NCI-H187 treated with DMSO at 0.1 percent for 48 hours (cell line): ENCODE data around the gene TMA7.
A peak's percentile ranks its signal among the peaks of the same experiment; 100 is the strongest.
"Not testable (repeated sequence)": the region's sequence is repeated elsewhere in the genome, so short reads cannot be mapped to it uniquely, and the experiment has no call there.

Experiments
- DNase-seq: peaks from one replicate; lab custom pipeline; 2025; lab: John Stamatoyannopoulos, UW

Gene TMA7

DNA sequence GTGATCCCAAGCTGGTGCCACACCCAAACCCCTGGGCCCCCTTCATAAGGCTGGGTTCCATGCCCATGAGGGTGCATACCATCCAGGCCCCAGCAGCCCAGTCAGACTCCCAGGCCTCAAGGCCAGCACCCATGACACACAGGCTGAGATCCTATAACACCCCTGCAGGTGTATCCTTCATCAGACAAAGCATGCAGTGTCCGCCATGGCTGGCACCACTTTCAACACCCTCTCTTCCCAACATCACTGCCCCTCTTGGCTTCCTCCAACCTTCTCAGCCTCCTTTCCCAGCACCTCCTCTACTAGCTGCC lies 3.6 kb upstream of the TMA7 start:
- DNase-seq, result no peak

DNA sequence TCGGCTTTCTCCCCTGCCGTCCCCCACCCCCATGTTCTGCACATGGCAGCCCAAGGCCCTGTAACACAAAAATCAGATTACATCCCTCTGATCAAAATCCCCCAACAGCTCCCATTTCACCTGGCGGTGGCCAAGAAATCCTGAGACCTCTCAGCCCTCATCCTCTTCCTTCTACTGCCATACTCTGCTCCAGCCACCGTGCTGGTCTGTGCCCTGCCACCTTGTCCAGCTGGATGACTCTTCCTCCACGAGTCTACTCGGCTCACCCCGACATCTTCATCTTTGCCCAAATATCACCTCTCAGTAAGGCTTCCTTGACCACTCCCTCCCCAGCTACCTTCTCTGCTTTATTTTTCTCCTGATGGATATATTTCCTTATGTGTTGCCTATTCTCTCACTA lies 3.2 kb upstream of the TMA7 start:
- no peak for DNase-seq

- no peak for DNase-seq
Observed at GRCh38 chr3:48437812-48438211, 2.2 kb upstream of the TMA7 start.

DNA sequence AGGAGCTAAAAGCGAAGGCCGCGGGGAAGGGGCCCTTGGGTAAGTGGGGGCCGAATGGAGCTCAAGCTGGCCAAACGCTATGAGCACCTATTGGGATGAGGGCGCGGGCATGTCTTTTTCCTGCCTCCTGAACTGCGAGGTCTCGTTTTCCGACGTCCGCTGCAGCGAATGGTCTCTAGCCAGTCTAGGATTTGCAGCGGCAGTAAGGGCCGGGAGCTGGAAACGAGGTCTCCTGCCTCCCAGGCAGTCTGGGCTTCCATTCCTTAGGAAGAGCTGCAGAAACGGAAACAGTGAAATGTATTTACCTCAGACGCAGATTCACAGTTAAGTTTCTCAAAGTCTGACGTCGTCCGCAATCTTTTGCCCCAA lies 517 bp downstream of the TMA7 start:
- no peak for DNase-seq

DNA sequence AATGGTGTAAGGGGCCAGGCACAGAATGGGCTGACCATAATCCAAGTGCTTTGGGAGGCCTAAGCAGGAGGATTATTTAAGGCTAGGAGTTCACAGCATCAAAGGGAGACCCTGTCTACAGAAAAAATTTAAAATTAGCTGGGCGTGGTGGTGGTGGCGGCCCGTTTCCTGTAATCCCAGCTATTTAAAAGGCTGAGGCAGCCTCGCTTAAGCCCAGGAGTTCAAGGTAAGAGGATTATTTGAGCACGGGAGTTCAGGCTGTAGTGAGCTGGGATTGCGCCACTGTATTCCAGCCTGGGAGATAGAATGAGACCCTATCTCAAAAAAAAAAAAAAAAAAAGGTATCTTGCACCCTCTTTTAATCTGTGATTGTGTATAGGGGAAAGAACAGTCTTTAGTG lies 1.9 kb downstream of the TMA7 start:
- DNase-seq, result no peak

GRCh38 chr3:48445277-48445882 lies 5.3 kb downstream of the TMA7 start:
- DNase-seq, result no peak

DNA sequence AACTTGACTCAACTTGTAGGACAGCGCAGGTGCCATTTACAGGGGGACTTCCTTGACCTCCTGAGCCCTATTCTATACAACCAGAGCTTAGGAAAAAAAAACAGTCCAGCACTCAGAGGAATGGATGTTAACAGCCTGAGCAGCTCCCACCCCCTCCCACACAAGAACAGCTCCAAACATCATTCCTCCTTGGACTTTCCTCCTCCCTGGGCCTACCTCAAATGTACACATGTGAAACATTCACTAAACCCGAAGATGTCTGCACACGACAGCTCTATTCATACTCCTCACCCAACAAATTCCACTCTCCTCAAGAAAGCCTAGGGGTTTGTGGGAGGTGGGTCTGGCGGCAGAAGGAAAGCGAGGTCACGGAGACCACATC lies 6.0 kb downstream of the TMA7 start:
- DNase-seq, result no peak

GRCh38 chr3:48446425-48447193 lies 6.6 kb downstream of the TMA7 start, which contains the start of gene ATRIP:
ATRIP (plus strand) TSS chr3:48446737; CDS start chr3:48446846, 109 bp downstream.
- DNase-seq, result no peak

- DNase-seq, result peak; percentile 27
Observed at GRCh38 chr3:48451270-48451669, 11.2 kb downstream of the TMA7 start.

GRCh38 chr3:48456456-48456855 lies 16.4 kb downstream of the TMA7 start:
- DNase-seq, result no peak

DNA sequence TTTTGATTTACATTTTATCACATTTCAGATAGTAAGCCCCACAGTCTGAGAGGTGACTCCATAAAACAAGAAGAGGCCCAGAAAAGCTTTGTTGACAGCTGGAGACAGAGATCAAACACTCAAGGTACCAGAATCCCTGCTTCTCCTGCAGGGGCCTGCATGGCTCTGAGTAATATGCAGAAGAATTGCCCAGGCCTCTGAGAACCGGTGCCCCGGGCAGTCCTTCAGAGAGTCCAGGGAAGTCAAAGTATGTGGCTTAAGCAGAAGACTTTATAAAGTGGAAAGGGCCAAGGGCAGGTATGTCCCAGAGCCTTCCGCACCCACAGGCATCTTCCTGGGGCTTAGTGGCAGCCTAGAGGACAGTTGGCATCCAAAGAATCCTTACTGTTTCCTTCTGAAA lies 19.3 kb downstream of the TMA7 start:
- no peak for DNase-seq

DNA sequence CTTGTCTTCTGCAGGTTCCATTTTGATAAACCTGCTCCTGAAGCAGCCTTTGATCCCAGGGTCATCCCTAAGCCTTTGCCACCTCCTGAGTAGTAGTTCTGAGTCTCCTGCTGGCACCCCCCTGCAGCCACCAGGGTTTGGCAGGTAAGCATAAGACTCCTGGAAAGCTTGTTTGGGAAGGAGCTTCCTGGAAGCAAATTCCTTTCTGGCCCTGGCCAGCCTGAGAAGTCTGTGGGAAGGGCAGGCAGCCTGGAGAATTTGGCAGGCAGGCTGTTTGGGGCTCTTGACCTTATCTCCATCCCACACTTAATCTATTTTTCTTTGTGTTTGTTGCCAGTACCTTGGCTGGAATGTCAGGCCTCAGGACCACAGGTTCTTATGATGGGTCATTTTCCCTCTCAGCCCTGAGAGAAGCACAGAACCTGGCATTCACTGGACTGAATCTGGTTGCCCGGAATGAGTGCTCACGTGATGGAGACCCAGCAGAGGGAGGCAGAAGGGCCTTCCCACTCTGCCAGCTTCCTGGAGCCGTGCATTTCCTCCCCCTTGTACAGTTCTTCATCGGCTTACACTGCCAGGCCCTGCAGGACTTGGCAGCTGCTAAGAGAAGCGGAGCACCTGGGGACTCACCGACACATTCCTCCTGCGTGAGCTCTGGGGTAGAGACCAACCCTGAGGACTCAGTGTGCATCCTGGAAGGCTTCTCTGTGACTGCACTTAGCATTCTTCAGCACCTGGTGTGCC lies 19.9 kb downstream of the TMA7 start:
- DNase-seq, result no peak

DNA sequence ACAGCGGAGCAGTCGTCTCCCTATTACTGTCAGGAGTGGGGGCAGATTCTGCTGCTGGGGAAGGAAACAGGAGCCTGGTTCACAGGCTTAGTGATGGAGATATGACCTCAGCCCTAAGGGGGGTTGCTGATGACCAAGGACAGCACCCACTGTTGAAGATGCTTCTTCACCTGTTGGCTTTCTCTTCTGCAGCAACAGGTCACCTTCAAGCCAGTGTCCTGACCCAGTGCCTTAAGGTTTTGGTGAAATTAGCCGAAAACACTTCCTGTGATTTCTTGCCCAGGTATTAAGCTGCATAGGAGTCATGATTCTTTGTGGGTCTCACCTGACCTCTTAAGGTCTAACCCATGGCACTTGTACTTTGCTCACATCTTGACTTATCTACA lies 20.5 kb downstream of the TMA7 start:
- no peak for DNase-seq

DNA sequence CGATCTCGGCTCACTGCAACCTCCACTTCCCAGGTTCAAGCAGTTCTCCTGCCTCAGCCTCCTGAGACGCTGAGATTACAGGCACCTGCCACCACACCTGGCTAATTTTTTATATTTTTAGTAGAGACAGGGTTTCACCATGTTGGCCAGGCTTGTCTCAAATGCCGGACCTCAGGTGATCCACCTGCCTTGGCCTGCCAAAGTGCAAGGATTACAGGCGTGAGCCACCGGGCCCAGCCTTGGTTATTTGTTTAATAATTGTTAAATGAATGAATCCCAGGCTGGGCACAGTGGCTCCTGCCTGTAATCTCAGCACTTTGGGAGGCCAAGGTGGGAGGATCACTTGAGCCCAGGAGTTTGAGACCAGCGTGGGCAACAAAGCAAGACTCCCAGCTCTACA lies 21.7 kb downstream of the TMA7 start:
- not testable (repeated sequence) for DNase-seq

GRCh38 chr3:48463703-48464102 lies 23.6 kb downstream of the TMA7 start:
- no peak for DNase-seq

GRCh38 chr3:48464713-48465221 lies 24.7 kb downstream of the TMA7 start:
- no peak for DNase-seq

DNA sequence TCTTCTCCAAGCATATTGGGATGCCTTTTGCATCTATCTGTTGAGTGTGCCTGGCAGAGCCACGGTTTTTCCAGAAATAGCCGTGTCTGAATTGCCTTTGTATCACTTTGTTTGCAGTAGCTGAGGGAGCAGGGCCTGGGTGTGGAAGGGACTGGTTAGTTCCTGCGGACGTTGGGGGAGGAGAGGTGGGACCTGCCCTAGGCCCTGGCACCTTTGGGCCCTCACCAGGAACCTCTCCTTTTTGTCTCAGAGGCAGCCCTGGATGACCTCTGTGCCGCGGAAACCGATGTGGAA lies 25.1 kb downstream of the TMA7 start:
- DNase-seq, result no peak

GRCh38 chr3:48465531-48466378 lies 25.7 kb downstream of the TMA7 start:
- DNase-seq, result peak; percentile 11

DNA sequence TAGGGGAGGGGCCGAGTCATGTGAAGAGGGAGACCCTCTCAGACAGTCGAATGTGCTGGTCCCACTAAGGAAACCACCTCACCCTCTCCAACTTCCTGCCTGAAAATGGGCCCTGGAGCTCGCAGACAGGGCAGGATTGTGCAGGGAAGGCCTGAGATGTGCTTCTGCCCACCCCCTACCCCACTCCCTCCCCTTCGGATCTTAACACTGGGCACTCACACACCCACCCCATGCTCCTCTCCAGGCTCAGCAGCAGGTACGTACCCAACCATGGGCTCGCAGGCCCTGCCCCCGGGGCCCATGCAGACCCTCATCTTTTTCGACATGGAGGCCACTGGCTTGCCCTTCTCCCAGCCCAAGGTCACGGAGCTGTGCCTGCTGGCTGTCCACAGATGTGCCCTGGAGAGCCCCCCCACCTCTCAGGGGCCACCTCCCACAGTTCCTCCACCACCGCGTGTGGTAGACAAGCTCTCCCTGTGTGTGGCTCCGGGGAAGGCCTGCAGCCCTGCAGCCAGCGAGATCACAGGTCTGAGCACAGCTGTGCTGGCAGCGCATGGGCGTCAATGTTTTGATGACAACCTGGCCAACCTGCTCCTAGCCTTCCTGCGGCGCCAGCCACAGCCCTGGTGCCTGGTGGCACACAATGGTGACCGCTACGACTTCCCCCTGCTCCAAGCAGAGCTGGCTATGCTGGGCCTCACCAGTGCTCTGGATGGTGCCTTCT lies 26.5 kb downstream of the TMA7 start:
- no peak for DNase-seq

- no peak for DNase-seq
Observed at GRCh38 chr3:48467110-48467454, 27.0 kb downstream of the TMA7 start.

DNA sequence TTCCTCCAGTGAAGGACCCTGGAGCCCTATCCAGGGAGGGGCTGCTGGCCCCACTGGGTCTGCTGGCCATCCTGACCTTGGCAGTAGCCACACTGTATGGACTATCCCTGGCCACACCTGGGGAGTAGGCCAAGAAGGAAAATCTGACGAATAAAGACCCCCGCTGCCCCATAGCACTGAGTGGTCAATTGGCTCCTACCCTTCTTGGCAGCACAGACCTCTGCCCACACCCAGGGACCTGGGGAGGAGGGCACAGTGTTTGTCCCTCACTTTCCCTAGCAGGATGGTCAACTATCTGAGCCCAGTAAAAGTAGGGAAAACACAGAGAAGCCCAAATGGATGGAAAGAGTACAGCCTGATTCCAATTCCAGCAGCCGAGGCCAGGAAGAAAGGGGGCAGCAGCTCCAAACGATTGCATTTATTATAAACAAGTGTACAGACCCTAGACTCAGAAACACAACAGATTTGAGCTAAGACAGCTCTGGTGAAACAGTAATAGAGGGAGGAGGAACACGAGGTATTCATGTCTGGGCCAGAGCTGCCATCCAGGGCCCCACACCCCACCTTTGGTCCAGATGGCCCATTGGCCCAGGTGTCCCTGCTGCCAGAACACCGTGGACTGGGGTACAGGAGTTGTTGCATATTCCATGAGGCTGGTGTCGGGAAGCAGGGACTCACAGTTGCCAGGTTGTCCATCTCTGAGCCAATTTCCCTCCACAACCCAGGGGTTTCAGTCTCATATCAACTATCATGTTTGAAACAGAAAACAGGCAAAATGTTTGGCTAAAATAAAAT lies 27.6 kb downstream of the TMA7 start:
- no peak for DNase-seq
